Liver (tissue), 9 donors: ENCODE results near the gene PTCSC3. TPM values are rescaled to one million over a fixed set of nuclear protein-coding genes. Genes with fewer than 3 reads are reported as not detected.

Experiments
- DNase-seq: peaks from one replicate; pipeline ENCODE4 v3.0.0-alpha.2; 2017; ENCODE audit warnings: low spot score
- H3K27ac ChIP-seq, 2 donors: one replicate each; pipeline ENCODE4 v1.7.0; 2013; ENCODE audit warnings: inconsistent platforms in 2 of 2, low read length in 2 of 2, control low read depth in 1 of 2, low read depth in 1 of 2, mild to moderate bottlenecking in 1 of 2
- H3K27me3 ChIP-seq, 4 donors: one replicate each; pipeline versions ENCODE4 v1.6.1 to v1.7.0; 2013; ENCODE audit warnings: low read length in 3 of 4, inconsistent platforms in 1 of 4, mild to moderate bottlenecking in 1 of 4, moderate library complexity in 1 of 4; ENCODE audit not compliant: control insufficient read depth in 4 of 4, insufficient read depth in 4 of 4
- H3K36me3 ChIP-seq, 4 donors: one replicate each; pipeline versions ENCODE4 v1.6.1 to v1.7.0; 2013; ENCODE audit warnings: low read length in 3 of 4, mild to moderate bottlenecking in 3 of 4, low read depth in 1 of 4, moderate library complexity in 1 of 4; ENCODE audit not compliant: control insufficient read depth in 4 of 4, insufficient read depth in 3 of 4
- H3K4me1 ChIP-seq, 4 donors: one replicate each; pipeline versions ENCODE4 v1.6.1 to v1.7.0; 2013; ENCODE audit warnings: low read length in 3 of 4, mild to moderate bottlenecking in 3 of 4, moderate library complexity in 1 of 4; ENCODE audit not compliant: control insufficient read depth in 4 of 4, insufficient read depth in 4 of 4
- H3K4me3 ChIP-seq, 3 donors: one replicate each; pipeline versions ENCODE4 v1.6.1 to v1.7.0; 2013; ENCODE audit warnings: low read length in 3 of 3, control low read depth in 1 of 3, low read depth in 1 of 3, mild to moderate bottlenecking in 1 of 3
- H3K9ac ChIP-seq, 2 donors: one replicate each; pipeline ENCODE4 v1.7.0; 2013; ENCODE audit warnings: low read length in 2 of 2, mild to moderate bottlenecking in 2 of 2, moderate library complexity in 2 of 2, control low read depth in 1 of 2, low read depth in 1 of 2
- H3K9me3 ChIP-seq, 4 donors: one replicate each; pipeline versions ENCODE4 v1.6.1 to v1.7.0; 2013; ENCODE audit warnings: low read length in 3 of 4; ENCODE audit not compliant: control insufficient read depth in 4 of 4
- CTCF ChIP-seq: fragments of 150-350 bp; IDR thresholded peaks from 2 replicates; pipeline ENCODE4 v1.5.1; 2017; ENCODE audit warnings: improper control_type of control experiment, low read depth, low read length; ENCODE audit not compliant: missing input control
- EGR1 ChIP-seq, 2 donors: IDR thresholded peaks; 2 replicates each; pipeline ENCODE4 v1.6.1; 2016 to 2018; ENCODE audit warnings: antibody characterized with exemption in 2 of 2, low read depth in 2 of 2
- FOXA2 ChIP-seq: IDR thresholded peaks from 2 replicates; pipeline ENCODE4 v1.6.1; 2016; ENCODE audit warnings: antibody characterized with exemption
- GABPA ChIP-seq, 2 donors: IDR thresholded peaks in 1 of 2; conservative IDR thresholded peaks in 1 of 2; 2 replicates each; pipeline ENCODE4 v1.6.1; 2016; ENCODE audit warnings: antibody characterized with exemption in 2 of 2, mild to moderate bottlenecking in 1 of 2, moderate library complexity in 1 of 2
- HNF4A ChIP-seq, 2 donors: conservative IDR thresholded peaks; 2 replicates each; pipeline ENCODE4 v1.6.1; 2016; ENCODE audit warnings: antibody characterized with exemption in 2 of 2, mild to moderate bottlenecking in 2 of 2
- JUND ChIP-seq, 2 donors: IDR thresholded peaks; 2 replicates each; pipeline ENCODE4 v1.6.1; 2016; ENCODE audit warnings: antibody characterized with exemption in 2 of 2
- NR2F2 ChIP-seq: IDR thresholded peaks from 2 replicates; pipeline ENCODE4 v1.6.1; 2016; ENCODE audit warnings: antibody characterized with exemption
- RAD21 ChIP-seq, 2 donors: IDR thresholded peaks; 2 replicates each; pipeline ENCODE4 v1.6.1; 2016; ENCODE audit warnings: antibody characterized with exemption in 2 of 2, mild to moderate bottlenecking in 2 of 2
- RXRA ChIP-seq, 2 donors: IDR thresholded peaks; 2 replicates each; pipeline ENCODE4 v1.6.1; 2017 to 2018; ENCODE audit warnings: antibody characterized with exemption in 2 of 2, mild to moderate bottlenecking in 1 of 2
- SP1 ChIP-seq: IDR thresholded peaks from 2 replicates; pipeline ENCODE4 v1.6.1; 2018; ENCODE audit warnings: antibody characterized with exemption, mild to moderate bottlenecking
- TAF1 ChIP-seq: conservative IDR thresholded peaks from 2 replicates; pipeline ENCODE4 v1.6.1; 2016; ENCODE audit warnings: antibody characterized with exemption, mild to moderate bottlenecking
- YY1 ChIP-seq: IDR thresholded peaks from 2 replicates; pipeline ENCODE4 v1.6.1; 2016; ENCODE audit warnings: antibody characterized with exemption, mild to moderate bottlenecking
- ZBTB33 ChIP-seq: IDR thresholded peaks from 2 replicates; pipeline ENCODE4 v1.6.1; 2016; ENCODE audit warnings: antibody characterized with exemption
- WGBS: extraction: QIAGEN DNeasy Blood & Tissue Kit; methylation state at CpG from one replicate; pipeline ENCODE4 v1.1.7; 2013; 5-methylcytosine and 5-hydroxymethylcytosine counted together
- polyA plus RNA-seq, 2 donors: library from polyadenylated mRNA; stranded (reverse) in 1 of 2; unstranded in 1 of 2; fragments of 200-250 nt in 1 of 2; fragments of >200 nt in 1 of 2; fragmentation: Nextera tagmentation in 1 of 2; extraction: Ambion mirVana in 1 of 2; gene quantifications; one replicate each; pipeline versions ENCODE4 v1.2.1 to v1.2.3, GENCODE V29; 2013 to 2015
- total RNA-seq, 2 donors: library from RNA; depleted of rRNA; stranded (reverse); fragments of >200 nt; gene quantifications; one replicate each; pipeline ENCODE4 v1.2.3, GENCODE V29; 2014
- TF ChIP-seq, protein P1 (sequence below): IDR thresholded peaks from 2 replicates; pipeline ENCODE4 v1.6.1; 2016; ENCODE audit warnings: antibody characterized with exemption, mild to moderate bottlenecking
- TF ChIP-seq, protein P2 (sequence below): IDR thresholded peaks from 2 replicates; pipeline ENCODE4 v1.6.1; 2016; ENCODE audit warnings: antibody characterized with exemption
- TF ChIP-seq, protein P3 (sequence below): IDR thresholded peaks from 2 replicates; pipeline ENCODE4 v1.6.1; 2016; ENCODE audit warnings: antibody characterized with exemption
- donor health status: healthy.
- donor health status: healthy.
- donor health status: healthy.
- donor health status: healthy.
- donor health status: healthy.

The PTCSC3 gene
- total and polyA plus RNA-seq, 4 donors, result not detected

DNA sequence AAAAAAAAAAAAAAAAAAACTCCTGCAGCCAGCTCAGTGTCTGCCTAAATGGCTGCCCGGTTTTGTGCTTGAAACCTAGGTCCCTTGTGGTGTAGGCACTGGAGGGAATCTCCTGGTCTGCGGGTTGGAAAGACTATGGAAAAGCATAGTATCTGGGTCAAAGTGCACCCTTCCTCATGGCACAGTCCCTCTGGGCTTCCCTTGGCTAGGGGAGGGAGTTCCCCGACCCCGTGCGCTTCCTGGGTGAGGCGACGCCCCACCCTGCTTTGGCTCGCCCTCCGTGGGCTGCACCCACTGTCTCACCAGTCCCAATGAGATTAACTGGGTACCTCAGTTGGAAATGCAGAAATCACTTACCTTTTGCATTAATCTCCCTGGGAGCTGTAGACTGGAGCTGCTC lies 14.3 kb downstream of the PTCSC3 start:
- Histone ChIP-seq H3K9me3 (no peaks in the 10 kb centered on the region), H3K4me3 (no peak overlapping the region), H3K9ac (no peak overlapping the region), H3K4me1 (no peaks in the 10 kb centered on the region), H3K27ac (no peak overlapping the region), H3K27me3 (peaks cover 0 to 5% (median 1%) of the 10 kb centered on the region in 4 donors), H3K36me3 (no peaks in the 10 kb centered on the region)
- no peak for DNase-seq
- WGBS, result 83% methylated on average over 9 of the region's 9 CpGs
- TF ChIP-seq GABPA (IDR thresholded peaks at IDR 0.05 in 1 of 2, conservative IDR thresholded peaks at IDR 0.05 in 1 of 2) (no peak), ZBTB33 (no peak), CTCF (no peak), EGR1 (IDR thresholded peaks at IDR 0.05; ENCODE audit: low read depth in 2 of 2) (no peak)
- TF ChIP-seq, protein P1, sequence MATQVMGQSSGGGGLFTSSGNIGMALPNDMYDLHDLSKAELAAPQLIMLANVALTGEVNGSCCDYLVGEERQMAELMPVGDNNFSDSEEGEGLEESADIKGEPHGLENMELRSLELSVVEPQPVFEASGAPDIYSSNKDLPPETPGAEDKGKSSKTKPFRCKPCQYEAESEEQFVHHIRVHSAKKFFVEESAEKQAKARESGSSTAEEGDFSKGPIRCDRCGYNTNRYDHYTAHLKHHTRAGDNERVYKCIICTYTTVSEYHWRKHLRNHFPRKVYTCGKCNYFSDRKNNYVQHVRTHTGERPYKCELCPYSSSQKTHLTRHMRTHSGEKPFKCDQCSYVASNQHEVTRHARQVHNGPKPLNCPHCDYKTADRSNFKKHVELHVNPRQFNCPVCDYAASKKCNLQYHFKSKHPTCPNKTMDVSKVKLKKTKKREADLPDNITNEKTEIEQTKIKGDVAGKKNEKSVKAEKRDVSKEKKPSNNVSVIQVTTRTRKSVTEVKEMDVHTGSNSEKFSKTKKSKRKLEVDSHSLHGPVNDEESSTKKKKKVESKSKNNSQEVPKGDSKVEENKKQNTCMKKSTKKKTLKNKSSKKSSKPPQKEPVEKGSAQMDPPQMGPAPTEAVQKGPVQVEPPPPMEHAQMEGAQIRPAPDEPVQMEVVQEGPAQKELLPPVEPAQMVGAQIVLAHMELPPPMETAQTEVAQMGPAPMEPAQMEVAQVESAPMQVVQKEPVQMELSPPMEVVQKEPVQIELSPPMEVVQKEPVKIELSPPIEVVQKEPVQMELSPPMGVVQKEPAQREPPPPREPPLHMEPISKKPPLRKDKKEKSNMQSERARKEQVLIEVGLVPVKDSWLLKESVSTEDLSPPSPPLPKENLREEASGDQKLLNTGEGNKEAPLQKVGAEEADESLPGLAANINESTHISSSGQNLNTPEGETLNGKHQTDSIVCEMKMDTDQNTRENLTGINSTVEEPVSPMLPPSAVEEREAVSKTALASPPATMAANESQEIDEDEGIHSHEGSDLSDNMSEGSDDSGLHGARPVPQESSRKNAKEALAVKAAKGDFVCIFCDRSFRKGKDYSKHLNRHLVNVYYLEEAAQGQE, result no peak

DNA sequence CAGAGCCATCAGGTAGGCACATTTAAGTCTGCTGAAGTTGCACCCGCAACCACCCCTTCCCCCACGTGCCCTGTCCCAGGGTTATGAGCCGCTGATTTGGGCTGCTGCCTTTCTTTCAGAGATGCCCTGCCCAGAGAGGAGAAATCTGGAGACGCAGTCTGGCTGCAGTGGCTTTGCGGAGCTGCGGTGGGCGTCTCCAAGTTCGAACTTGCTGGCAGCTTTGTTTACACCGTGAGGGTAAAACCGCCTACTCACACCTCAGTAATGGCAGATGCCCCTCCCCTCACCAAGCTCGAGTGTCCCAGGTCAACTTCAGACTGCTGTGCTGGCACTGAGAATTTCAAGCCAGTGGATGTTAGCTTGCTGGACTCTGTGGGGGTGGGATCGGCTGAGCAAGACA lies 14.7 kb downstream of the PTCSC3 start:
- Histone ChIP-seq H3K36me3 (no peaks in the 10 kb centered on the region), H3K4me1 (no peaks in the 10 kb centered on the region), H3K9me3 (no peaks in the 10 kb centered on the region), H3K27me3 (peaks cover 0 to 5% (median 1%) of the 10 kb centered on the region in 4 donors), H3K27ac (no peak overlapping the region), H3K9ac (no peak overlapping the region), H3K4me3 (no peak overlapping the region)
- WGBS, result 53% methylated on average over 12 of the region's 12 CpGs
- no peak for DNase-seq
- TF ChIP-seq EGR1 (IDR thresholded peaks at IDR 0.05; ENCODE audit: low read depth in 2 of 2) (no peak), ZBTB33 (no peak), CTCF (no peak), TAF1 (no peak), JUND (IDR thresholded peaks at IDR 0.05) (no peak), RXRA (IDR thresholded peaks at IDR 0.05) (no peak), SP1 (no peak), NR2F2 (no peak), YY1 (no peak), HNF4A (conservative IDR thresholded peaks at IDR 0.05) (no peak), RAD21 (IDR thresholded peaks at IDR 0.05) (no peak), FOXA2 (no peak)
- TF ChIP-seq, protein P1, result no peak
- TF ChIP-seq, protein P2, sequence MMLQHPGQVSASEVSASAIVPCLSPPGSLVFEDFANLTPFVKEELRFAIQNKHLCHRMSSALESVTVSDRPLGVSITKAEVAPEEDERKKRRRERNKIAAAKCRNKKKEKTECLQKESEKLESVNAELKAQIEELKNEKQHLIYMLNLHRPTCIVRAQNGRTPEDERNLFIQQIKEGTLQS, result no peak
- TF ChIP-seq, protein P3, sequence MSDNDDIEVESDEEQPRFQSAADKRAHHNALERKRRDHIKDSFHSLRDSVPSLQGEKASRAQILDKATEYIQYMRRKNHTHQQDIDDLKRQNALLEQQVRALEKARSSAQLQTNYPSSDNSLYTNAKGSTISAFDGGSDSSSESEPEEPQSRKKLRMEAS, result no peak
